Brain microvascular endothelial cell (primary cell): ENCODE results near the gene TBC1D16.

ENCODE experiments used
- DNase-seq: peaks from one replicate; pipeline ENCODE4 v3.0.0-alpha.2; 2020
- H3K27ac ChIP-seq: fragments of 250-450 bp; sonication (Bioruptor Pico); 2 replicates; pipeline ENCODE4 v1.5.1; 2020; ENCODE audit warnings: mild to moderate bottlenecking, moderate library complexity
- H3K27me3 ChIP-seq: fragments of 250-450 bp; sonication (Bioruptor Pico); replicated peaks from 2 replicates; pipeline ENCODE4 v1.5.1; 2020; ENCODE audit warnings: mild to moderate bottlenecking
- H3K36me3 ChIP-seq: fragments of 250-450 bp; sonication (Bioruptor Pico); replicated peaks from 2 replicates; pipeline ENCODE4 v1.5.1; 2020; ENCODE audit warnings: mild to moderate bottlenecking
- H3K4me3 ChIP-seq: 2 replicates; pipeline ENCODE4 v1.5.1; 2011; ENCODE audit warnings: low read depth, mild to moderate bottlenecking, control low read depth, low read length, moderate library complexity
- in situ Hi-C: cut with HindIII; loops from 2 replicates; pipeline ENCODE4 v1.10.0; 2017; ENCODE audit warnings: low sequenced_read_pairs, low pct_ligation_motif_present
- TF ChIP-seq, protein P1 (sequence below): IDR thresholded peaks from 2 replicates; pipeline ENCODE4 v1.5.1; 2011; ENCODE audit warnings: low read depth, mild to moderate bottlenecking, moderate library complexity, low read length, control low read depth, inconsistent platforms; ENCODE audit errors: missing control alignments

Gene TBC1D16

DNA sequence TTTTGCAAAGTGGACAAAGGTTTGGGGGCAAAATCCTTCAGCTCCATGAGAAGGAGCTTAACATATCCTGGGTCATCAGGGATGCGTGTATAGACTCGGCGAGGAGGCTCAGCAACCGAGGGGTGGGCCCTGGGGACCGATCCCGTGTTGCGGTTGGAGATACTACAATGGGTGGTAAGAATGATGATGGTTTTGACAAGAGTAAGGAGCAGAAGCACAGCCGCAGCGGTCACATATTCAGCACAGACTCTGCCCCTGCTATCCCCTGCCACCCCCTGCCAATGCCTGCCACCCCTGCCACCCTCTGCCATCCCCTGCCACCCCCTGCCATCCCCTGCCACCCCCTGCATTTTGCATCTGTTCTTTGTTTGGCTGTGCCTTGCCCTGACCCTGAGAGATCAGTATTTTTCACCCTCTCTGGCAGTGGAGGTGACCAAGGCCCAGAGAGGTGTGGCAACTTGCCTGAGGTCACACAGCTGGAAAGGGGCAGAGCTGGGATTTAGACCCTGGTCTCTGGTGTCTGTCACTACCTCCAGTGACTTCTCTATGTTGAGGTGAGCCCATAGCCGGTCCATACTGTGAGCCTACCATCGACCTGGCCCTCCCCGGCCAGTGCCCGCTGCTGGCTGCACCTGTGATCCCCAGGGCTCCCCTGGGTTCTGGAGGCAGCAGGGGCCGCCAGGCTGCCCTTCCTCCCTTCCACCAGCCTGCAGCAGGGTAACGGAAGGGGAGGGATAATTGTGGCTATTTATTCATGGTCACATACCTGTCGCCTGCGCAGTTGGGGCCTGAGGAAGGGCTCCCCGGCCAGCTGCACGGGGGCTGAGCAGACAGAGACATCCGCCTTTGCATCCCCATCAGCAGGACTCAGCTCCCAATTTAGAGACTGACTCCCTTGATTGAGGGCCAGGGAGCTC is 121.5 kb downstream of the TBC1D16 start:
- no peak for DNase-seq
- TF ChIP-seq, protein P1, sequence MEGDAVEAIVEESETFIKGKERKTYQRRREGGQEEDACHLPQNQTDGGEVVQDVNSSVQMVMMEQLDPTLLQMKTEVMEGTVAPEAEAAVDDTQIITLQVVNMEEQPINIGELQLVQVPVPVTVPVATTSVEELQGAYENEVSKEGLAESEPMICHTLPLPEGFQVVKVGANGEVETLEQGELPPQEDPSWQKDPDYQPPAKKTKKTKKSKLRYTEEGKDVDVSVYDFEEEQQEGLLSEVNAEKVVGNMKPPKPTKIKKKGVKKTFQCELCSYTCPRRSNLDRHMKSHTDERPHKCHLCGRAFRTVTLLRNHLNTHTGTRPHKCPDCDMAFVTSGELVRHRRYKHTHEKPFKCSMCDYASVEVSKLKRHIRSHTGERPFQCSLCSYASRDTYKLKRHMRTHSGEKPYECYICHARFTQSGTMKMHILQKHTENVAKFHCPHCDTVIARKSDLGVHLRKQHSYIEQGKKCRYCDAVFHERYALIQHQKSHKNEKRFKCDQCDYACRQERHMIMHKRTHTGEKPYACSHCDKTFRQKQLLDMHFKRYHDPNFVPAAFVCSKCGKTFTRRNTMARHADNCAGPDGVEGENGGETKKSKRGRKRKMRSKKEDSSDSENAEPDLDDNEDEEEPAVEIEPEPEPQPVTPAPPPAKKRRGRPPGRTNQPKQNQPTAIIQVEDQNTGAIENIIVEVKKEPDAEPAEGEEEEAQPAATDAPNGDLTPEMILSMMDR: no peak
- in situ Hi-C loops: no loop called here
- Histone ChIP-seq H3K36me3 (no peaks in the 10 kb centered on the region), H3K27me3 (peaks cover 4% of the 10 kb centered on the region), H3K4me3 (no peak overlapping the region), H3K27ac (no peak overlapping the region)

DNA sequence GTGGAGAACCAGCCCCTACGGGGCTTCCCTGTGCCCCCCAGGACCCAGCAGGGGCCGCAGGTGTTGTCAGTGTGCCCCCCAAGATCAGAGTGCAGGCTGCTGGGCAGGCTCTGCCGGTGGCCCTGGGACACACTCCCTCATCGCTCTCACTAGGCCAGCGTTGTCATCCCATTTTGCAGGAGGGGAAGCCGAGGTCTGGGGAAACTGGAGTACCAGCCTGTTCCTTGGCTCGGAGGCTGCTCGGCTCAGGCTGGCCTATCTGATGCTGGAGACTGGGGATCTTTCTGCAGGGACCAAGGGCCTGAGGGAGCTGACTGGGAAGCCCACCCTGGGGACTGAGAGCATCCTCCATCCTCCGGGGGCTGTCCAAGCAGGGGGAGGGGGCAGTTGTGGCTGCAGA is 122.2 kb downstream of the TBC1D16 start:
- no peak for DNase-seq
- Histone ChIP-seq H3K4me3 (no peak overlapping the region), H3K36me3 (no peaks in the 10 kb centered on the region), H3K27me3 (peaks cover 3% of the 10 kb centered on the region), H3K27ac (no peak overlapping the region)
- in situ Hi-C loops: no loop called here
- TF ChIP-seq, protein P1: no peak

GRCh38 chr17:79912552-79913330 is 122.9 kb downstream of the TBC1D16 start:
- in situ Hi-C loops: no loop called here
- no peak for DNase-seq
- TF ChIP-seq, protein P1: no peak
- H3K4me3 ChIP-seq: no peak overlapping the region
- peaks cover 3% of the 10 kb centered on the region for H3K27me3 ChIP-seq
- no peak overlapping the region for H3K27ac ChIP-seq
- no peaks in the 10 kb centered on the region for H3K36me3 ChIP-seq

DNA sequence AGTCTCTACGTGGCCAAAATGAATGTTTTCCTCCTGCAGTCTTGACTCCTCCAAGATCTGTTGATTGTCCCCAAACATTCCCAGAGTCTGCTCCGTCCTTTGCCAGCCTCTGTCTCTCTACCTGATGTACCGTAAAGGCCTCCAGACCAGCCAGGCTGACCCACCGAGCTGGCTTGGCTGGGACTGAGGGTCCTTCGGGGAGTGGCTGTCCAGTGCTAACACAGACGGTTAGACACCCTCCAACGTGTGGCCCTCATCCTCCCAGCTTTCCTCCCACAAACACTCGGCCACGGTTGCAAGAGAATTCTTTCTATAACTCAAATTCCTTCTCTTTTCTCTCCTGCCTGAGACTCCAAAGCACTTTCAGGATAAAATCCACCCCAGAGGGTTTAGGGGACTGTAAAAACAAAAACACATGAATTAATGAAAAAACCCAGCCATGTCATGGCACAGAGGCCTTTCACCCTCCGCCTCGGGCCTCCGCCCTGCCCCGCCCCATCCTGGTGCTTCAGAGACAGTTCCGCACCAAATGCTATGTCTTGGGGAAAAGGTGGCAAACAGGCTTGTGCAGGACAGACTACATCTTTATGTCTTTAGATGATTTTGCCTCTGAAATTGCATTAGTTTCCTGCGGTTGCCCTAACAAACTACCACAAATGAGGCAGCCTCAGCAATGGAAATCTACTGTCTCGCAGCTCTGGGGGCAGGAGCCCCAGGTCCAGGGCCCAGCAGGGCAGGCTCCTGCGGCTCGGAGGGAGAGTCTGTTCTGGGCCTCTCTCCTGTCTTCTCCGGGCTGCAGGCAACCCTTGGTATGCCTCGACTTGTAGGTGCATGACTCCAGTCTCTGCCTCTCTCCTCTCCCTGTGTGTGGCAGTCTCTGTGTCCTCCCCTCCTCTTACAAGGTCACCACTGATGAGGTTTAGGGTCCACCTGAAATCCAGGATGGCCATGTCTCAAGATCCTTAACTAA is 124.0 kb downstream of the TBC1D16 start:
- TF ChIP-seq, protein P1: no peak
- Histone ChIP-seq H3K36me3 (no peaks in the 10 kb centered on the region), H3K4me3 (no peak overlapping the region), H3K27me3 (peaks cover 3% of the 10 kb centered on the region), H3K27ac (no peak overlapping the region)
- in situ Hi-C loops: no loop called here
- no peak for DNase-seq

DNA sequence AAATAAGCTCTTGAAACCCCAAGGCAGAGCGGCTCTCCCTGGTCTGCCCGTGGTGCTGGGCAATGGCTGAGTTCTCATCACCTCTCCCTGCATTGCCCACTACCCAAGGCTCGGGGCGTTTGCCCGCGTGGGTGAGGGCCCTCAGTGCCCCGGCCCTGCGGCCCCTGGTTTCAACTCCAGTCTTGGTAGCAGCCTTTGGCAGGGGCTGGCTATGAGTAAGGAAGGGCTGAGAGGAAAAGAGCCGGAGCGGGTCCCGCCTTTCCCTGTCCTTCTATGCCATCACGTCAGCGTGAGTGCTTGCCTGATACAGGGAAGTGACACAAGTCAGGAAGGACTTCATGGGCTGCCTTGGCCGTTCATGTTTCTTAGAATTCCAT is 124.7 kb downstream of the TBC1D16 start:
- no peak overlapping the region for H3K27ac ChIP-seq
- in situ Hi-C loops: no loop called here
- TF ChIP-seq, protein P1: no peak
- no peak overlapping the region for H3K4me3 ChIP-seq
- peaks cover 2% of the 10 kb centered on the region for H3K27me3 ChIP-seq
- H3K36me3 ChIP-seq: no peaks in the 10 kb centered on the region
- no peak for DNase-seq
